Colon (tissue), 2 donors: Measurements from ENCODE around the gene KLRG1.
A peak's percentile ranks its signal among the peaks of the same experiment; 100 is the strongest.

Source experiments
- FAIRE-seq: peaks from 2 replicates; lab custom pipeline; 2012; peaks lifted over from hg19 to GRCh38; lab: Jason Lieb, UNC
- donor health status: control.
- donor health status: control.

The KLRG1 gene

GRCh38 chr12:9041321-9041720, 52.0 kb downstream of the KLRG1 start:
- no peak for FAIRE-seq

- FAIRE-seq, result no peak
Observed at GRCh38 chr12:9043766-9044165, 54.4 kb downstream of the KLRG1 start.

- FAIRE-seq, result no peak
Observed at GRCh38 chr12:9047105-9047504, 57.8 kb downstream of the KLRG1 start.

- no peak for FAIRE-seq
Observed at GRCh38 chr12:9048930-9049329, 59.6 kb downstream of the KLRG1 start.

GRCh38 chr12:9049520-9050133, 60.3 kb downstream of the KLRG1 start:
- FAIRE-seq, result peak; percentile 43

GRCh38 chr12:9050521-9051157, 61.3 kb downstream of the KLRG1 start:
- FAIRE-seq, result no peak

GRCh38 chr12:9051158-9051550, 61.8 kb downstream of the KLRG1 start:
- no peak for FAIRE-seq

- FAIRE-seq, result no peak
Observed at GRCh38 chr12:9052610-9053009, 63.3 kb downstream of the KLRG1 start.
